SK-N-SH (cell line): ENCODE results near the gene IL2RA. TPM values are rescaled to one million over a fixed set of nuclear protein-coding genes. Genes with fewer than 3 reads are reported as not detected.

Source experiments
- CTCF ChIA-PET: fragments of 300-600, 350-600 bp; formaldehyde crosslinking; extraction: SDS; loops from one replicate; lab custom pipeline; 2021; lab: Yijun Ruan, JAX
- POLR2A ChIA-PET: fragments of 350-600 bp; sonication (Branson Sonifier 250); formaldehyde crosslinking; extraction: SDS; loops from one replicate; lab custom pipeline; 2020; ENCODE audit warnings: antibody characterized with exemption, inconsistent platforms; lab: Yijun Ruan, JAX
- DNase-seq: peaks from one replicate; pipeline ENCODE4 v3.0.0; 2012
- H2AFZ ChIP-seq: fragments of 200-600 bp; sonication (generic); 2 replicates; pipeline ENCODE4 v1.8.1; 2016; ENCODE audit warnings: antibody characterized with exemption, mild to moderate bottlenecking, low read depth
- H3F3A ChIP-seq: fragments of 200-600 bp; sonication (generic); replicated peaks from 2 replicates; pipeline ENCODE3; 2016; ENCODE audit warnings: antibody characterized with exemption, mild to moderate bottlenecking; ENCODE audit not compliant: insufficient read depth
- H3K27ac ChIP-seq, 2 experiments: fragments of 200-500 bp in 1 of 2; fragments of 200-600 bp in 1 of 2; sonication (Bioruptor generic) in 1 of 2; sonication (generic), shearing (Covaris generic) in 1 of 2; 2 replicates each; pipeline versions ENCODE4 v1.5.1 to v1.6.1; 2014 to 2016; ENCODE audit warnings: low read depth in 2 of 2, inconsistent platforms in 1 of 2, low read length in 1 of 2, mild to moderate bottlenecking in 1 of 2, mixed read lengths in 1 of 2
- H3K27me3 ChIP-seq: fragments of 200-600 bp; sonication (generic), shearing (Covaris generic); 2 replicates; pipeline ENCODE4 v1.6.1; 2016; ENCODE audit warnings: mixed run types; ENCODE audit not compliant: insufficient read depth
- H3K36me3 ChIP-seq, 2 experiments: fragments of 200-500 bp in 1 of 2; fragments of 200-600 bp in 1 of 2; sonication (Bioruptor generic) in 1 of 2; sonication (generic) in 1 of 2; replicated peaks in 1 of 2; 2 replicates each; pipeline versions ENCODE3 to v1.5.1; 2014 to 2016; ENCODE audit warnings: low read length in 1 of 2, mild to moderate bottlenecking in 1 of 2; ENCODE audit not compliant: insufficient read depth in 2 of 2, control insufficient read depth in 1 of 2
- H3K4me1 ChIP-seq, 2 experiments: fragments of 200-500 bp in 1 of 2; fragments of 200-600 bp in 1 of 2; sonication (Bioruptor generic) in 1 of 2; sonication (generic), shearing (Covaris generic) in 1 of 2; 2 replicates each; pipeline versions ENCODE4 v1.5.1 to v1.6.1; 2014 to 2016; ENCODE audit warnings: low read depth in 1 of 2, low read length in 1 of 2, mixed run types in 1 of 2; ENCODE audit not compliant: insufficient read depth in 2 of 2, control insufficient read depth in 1 of 2
- H3K4me2 ChIP-seq: fragments of 200-600 bp; sonication (generic), shearing (Covaris generic); 2 replicates; pipeline ENCODE4 v1.6.1; 2017; ENCODE audit warnings: mixed run types
- H3K4me3 ChIP-seq, 2 experiments: fragments of 200-500 bp in 1 of 2; fragments of 200-600 bp in 1 of 2; sonication (Bioruptor generic) in 1 of 2; sonication (generic), shearing (Covaris generic) in 1 of 2; 2 replicates each; pipeline versions ENCODE4 v1.5.1 to v1.8.1; 2014 to 2016; ENCODE audit warnings: low read depth in 2 of 2, inconsistent platforms in 1 of 2, low read length in 1 of 2, mild to moderate bottlenecking in 1 of 2, mixed read lengths in 1 of 2, moderate library complexity in 1 of 2
- H3K79me2 ChIP-seq: fragments of 200-600 bp; sonication (generic); 2 replicates; pipeline ENCODE4 v1.8.1; 2017; ENCODE audit warnings: mild to moderate bottlenecking; ENCODE audit not compliant: insufficient read depth
- H3K9ac ChIP-seq: fragments of 200-600 bp; sonication (generic); 2 replicates; pipeline ENCODE4 v1.6.1; 2017; ENCODE audit warnings: mixed run types
- H3K9me2 ChIP-seq: fragments of 200-600 bp; sonication (generic); 2 replicates; pipeline ENCODE4 v1.6.1; 2017; ENCODE audit warnings: mixed run types
- H3K9me3 ChIP-seq: fragments of 200-600 bp; sonication (generic); 2 replicates; pipeline ENCODE4 v1.6.1; 2017; ENCODE audit warnings: mixed run types, mild to moderate bottlenecking, moderate library complexity
- H4K20me1 ChIP-seq: fragments of 200-600 bp; sonication (generic); 2 replicates; pipeline ENCODE4 v1.6.1; 2017; ENCODE audit warnings: mild to moderate bottlenecking, mixed run types; ENCODE audit not compliant: insufficient read depth
- ELF1 ChIP-seq: IDR thresholded peaks from 2 replicates; pipeline ENCODE4 v1.4.0; 2012
- EP300 ChIP-seq, 2 experiments: IDR thresholded peaks; 2 replicates each; pipeline versions ENCODE4 v1.4.0 to v1.6.1; 2012; ENCODE audit warnings: borderline replicate concordance in 1 of 2, low read depth in 1 of 2, low read length in 1 of 2
- EZH2phosphoT487 ChIP-seq: fragments of 200-600 bp; sonication (generic); IDR thresholded peaks from 2 replicates; pipeline ENCODE4 v1.6.1; 2017; ENCODE audit warnings: low read depth, mixed run types, mild to moderate bottlenecking, antibody characterized with exemption, moderate library complexity, borderline replicate concordance
- GABPA ChIP-seq: IDR thresholded peaks from 2 replicates; pipeline ENCODE4 v1.4.0; 2012; ENCODE audit warnings: low read depth, mild to moderate bottlenecking
- GATA2 ChIP-seq: sonication (generic); formaldehyde crosslinking; IDR thresholded peaks from 2 replicates; pipeline ENCODE4 v1.5.0; 2020; ENCODE audit warnings: mild to moderate bottlenecking, missing genetic modification reagents
- JUND ChIP-seq: IDR thresholded peaks from 2 replicates; pipeline ENCODE4 v1.4.0; 2012
- MXI1 ChIP-seq: IDR thresholded peaks from 2 replicates; pipeline ENCODE4 v1.6.1; 2012; ENCODE audit warnings: mild to moderate bottlenecking, low read depth, low read length, improper control_type of control experiment
- NFIC ChIP-seq: IDR thresholded peaks from 2 replicates; pipeline ENCODE4 v1.4.0; 2012; ENCODE audit warnings: borderline replicate concordance
- RAD21 ChIP-seq: IDR thresholded peaks from 2 replicates; pipeline ENCODE4 v1.6.1; 2012; ENCODE audit warnings: mild to moderate bottlenecking, low read length
- RCOR1 ChIP-seq: fragments of 150-350 bp; IDR thresholded peaks from 2 replicates; pipeline ENCODE4 v1.6.1; 2017; ENCODE audit warnings: antibody characterized with exemption, low read length
- RXRA ChIP-seq: IDR thresholded peaks from 2 replicates; pipeline ENCODE4 v1.4.0; 2012; ENCODE audit warnings: low read depth, mild to moderate bottlenecking, borderline replicate concordance
- SMC3 ChIP-seq: IDR thresholded peaks from 2 replicates; pipeline ENCODE4 v1.6.1; 2012; ENCODE audit warnings: low read depth, low read length, improper control_type of control experiment
- TEAD4 ChIP-seq: IDR thresholded peaks from 2 replicates; pipeline ENCODE4 v1.4.0; 2012; ENCODE audit warnings: mild to moderate bottlenecking, borderline replicate concordance; ENCODE audit not compliant: insufficient read depth
- YY1 ChIP-seq: IDR thresholded peaks from 2 replicates; pipeline ENCODE4 v1.4.0; 2012; ENCODE audit warnings: low read depth, mild to moderate bottlenecking
- WGBS: methylation state at CpG from one replicate; pipeline ENCODE4 v1.1.6; 2017; ENCODE audit warnings: low lambda C conversion rate; 5-methylcytosine and 5-hydroxymethylcytosine counted together
- polyA plus RNA-seq, 3 experiments: library from polyadenylated mRNA; depleted of rRNA; stranded (reverse); fragments of >200 nt; gene quantifications; 2 replicates each; pipeline ENCODE4 v1.2.3, GENCODE V29; 2012
- TF ChIP-seq, protein P1 (sequence below): fragments of 150-350 bp; IDR thresholded peaks from 2 replicates; pipeline ENCODE4 v1.6.1; 2017; ENCODE audit warnings: antibody characterized with exemption, low read length, low read depth, borderline replicate concordance
- TF ChIP-seq, protein P2 (sequence below): fragments of 150-350 bp; IDR thresholded peaks from 2 replicates; pipeline ENCODE4 v1.6.1; 2016; ENCODE audit warnings: mild to moderate bottlenecking, low read depth, low read length
- TF ChIP-seq, protein P3 (sequence below): IDR thresholded peaks from 2 replicates; pipeline ENCODE4 v1.4.0; 2012; ENCODE audit warnings: low read depth, borderline replicate concordance
- TF ChIP-seq, protein P4 (sequence below): IDR thresholded peaks from 2 replicates; pipeline ENCODE4; 2012
- TF ChIP-seq, protein P5 (sequence below): IDR thresholded peaks from 2 replicates; pipeline ENCODE4 v1.4.0; 2012; ENCODE audit warnings: low read depth

Gene IL2RA
- polyA plus RNA-seq, 1 of the 3 experiments (the other 2 are of a cell fraction) = not detected

DNA sequence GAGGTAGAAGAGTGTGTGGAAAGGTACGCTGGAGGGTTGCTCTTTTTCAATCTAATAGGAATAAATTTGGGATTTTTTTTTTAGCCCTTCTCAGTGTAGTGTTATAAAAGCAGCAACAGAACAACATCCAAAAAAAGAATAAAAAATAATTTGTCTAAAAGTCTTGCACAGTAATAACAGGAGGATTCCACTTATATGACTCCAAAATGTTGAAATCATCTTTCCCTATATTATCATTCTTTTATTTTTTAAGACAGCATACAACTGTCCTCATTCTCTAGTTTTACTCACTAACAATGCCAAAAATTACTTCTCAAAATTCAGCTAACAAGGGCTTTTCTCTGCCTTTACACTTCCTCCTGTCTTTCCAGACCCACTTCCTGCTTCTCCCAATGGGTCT lies 27.8 kb downstream of the IL2RA start:
- Histone ChIP-seq H3K4me2 (0 out of 2 replicates have a peak overlapping the region, but pooled peaks have one; percentile 31), H3K36me3 (no peaks in the 10 kb centered on the region), H2AFZ (no peak overlapping the region), H3K4me1 (no peaks in the 10 kb centered on the region), H3K4me3 (no peak overlapping the region), H3K27ac (no peak overlapping the region), H3K27me3 (peaks cover 20% of the 10 kb centered on the region; the same call in 1 of the 2 replicates), H4K20me1 (no peaks in the 10 kb centered on the region), H3K9me3 (peaks cover 5% of the 10 kb centered on the region), H3K9ac (no peak overlapping the region), H3F3A (no peaks in the 10 kb centered on the region), H3K9me2 (no peaks in the 10 kb centered on the region), H3K79me2 (no peaks in the 10 kb centered on the region)
- POLR2A ChIA-PET = no interaction called here
- CTCF ChIA-PET = interaction anchor here (1.9 kb wide), 1 partner anchor 20 kb away, joined by 10 read pairs; no protein-coding TSS in a partner anchor
- WGBS = 23% methylated on average over 1 of the region's 1 CpG
- TF ChIP-seq EZH2phosphoT487 (no peak), TEAD4 (no peak), RAD21 (no peak)
- TF ChIP-seq, protein P1, sequence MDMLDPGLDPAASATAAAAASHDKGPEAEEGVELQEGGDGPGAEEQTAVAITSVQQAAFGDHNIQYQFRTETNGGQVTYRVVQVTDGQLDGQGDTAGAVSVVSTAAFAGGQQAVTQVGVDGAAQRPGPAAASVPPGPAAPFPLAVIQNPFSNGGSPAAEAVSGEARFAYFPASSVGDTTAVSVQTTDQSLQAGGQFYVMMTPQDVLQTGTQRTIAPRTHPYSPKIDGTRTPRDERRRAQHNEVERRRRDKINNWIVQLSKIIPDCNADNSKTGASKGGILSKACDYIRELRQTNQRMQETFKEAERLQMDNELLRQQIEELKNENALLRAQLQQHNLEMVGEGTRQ = no peak
- DNase-seq = no peak

DNA sequence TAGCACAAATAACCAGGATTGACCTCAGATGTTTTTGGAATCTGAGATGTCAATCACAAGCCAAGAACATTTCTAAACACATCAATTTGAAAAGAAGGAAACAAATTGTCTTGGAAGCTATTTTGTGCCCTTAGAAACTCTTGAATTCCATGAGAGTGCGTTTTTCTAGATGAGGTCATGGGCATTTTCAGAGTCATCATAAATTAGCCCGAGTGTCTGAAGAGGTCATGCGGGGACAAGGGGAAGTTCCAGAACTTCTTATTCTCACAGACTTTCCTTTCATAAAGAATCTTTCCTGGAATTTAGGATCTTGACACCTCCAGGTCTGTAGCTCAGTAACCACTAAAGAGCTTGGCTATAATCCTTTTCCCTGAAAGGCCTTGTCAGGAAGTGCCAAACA lies 28.2 kb downstream of the IL2RA start:
- Histone ChIP-seq H3K4me1 (no peaks in the 10 kb centered on the region), H2AFZ (no peak overlapping the region), H3F3A (no peaks in the 10 kb centered on the region), H3K9me3 (peaks cover 5% of the 10 kb centered on the region), H3K79me2 (no peaks in the 10 kb centered on the region), H3K27me3 (peaks cover 20% of the 10 kb centered on the region; the same call in 1 of the 2 replicates), H4K20me1 (no peaks in the 10 kb centered on the region), H3K36me3 (no peaks in the 10 kb centered on the region), H3K9ac (no peak overlapping the region), H3K9me2 (no peaks in the 10 kb centered on the region), H3K4me2 (0 out of 2 replicates have a peak overlapping the region, but pooled peaks have one; percentile 31), H3K27ac (no peak overlapping the region), H3K4me3 (no peak overlapping the region)
- TF ChIP-seq SMC3 (no peak), JUND (no peak), GABPA (no peak), ELF1 (no peak), MXI1 (no peak), YY1 (no peak), NFIC (no peak), RCOR1 (no peak), RXRA (peak; percentile 46; the same call in 1 of the 2 replicates), RAD21 (no peak), GATA2 (CRISPR knock-in tag) (no peak), EP300 (IDR thresholded peaks at IDR 0.05; ENCODE audit: borderline replicate concordance in 1 of 2, low read depth in 1 of 2, low read length in 1 of 2) (no peak)
- TF ChIP-seq, protein P2, sequence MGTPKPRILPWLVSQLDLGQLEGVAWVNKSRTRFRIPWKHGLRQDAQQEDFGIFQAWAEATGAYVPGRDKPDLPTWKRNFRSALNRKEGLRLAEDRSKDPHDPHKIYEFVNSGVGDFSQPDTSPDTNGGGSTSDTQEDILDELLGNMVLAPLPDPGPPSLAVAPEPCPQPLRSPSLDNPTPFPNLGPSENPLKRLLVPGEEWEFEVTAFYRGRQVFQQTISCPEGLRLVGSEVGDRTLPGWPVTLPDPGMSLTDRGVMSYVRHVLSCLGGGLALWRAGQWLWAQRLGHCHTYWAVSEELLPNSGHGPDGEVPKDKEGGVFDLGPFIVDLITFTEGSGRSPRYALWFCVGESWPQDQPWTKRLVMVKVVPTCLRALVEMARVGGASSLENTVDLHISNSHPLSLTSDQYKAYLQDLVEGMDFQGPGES = no peak
- TF ChIP-seq, protein P3, sequence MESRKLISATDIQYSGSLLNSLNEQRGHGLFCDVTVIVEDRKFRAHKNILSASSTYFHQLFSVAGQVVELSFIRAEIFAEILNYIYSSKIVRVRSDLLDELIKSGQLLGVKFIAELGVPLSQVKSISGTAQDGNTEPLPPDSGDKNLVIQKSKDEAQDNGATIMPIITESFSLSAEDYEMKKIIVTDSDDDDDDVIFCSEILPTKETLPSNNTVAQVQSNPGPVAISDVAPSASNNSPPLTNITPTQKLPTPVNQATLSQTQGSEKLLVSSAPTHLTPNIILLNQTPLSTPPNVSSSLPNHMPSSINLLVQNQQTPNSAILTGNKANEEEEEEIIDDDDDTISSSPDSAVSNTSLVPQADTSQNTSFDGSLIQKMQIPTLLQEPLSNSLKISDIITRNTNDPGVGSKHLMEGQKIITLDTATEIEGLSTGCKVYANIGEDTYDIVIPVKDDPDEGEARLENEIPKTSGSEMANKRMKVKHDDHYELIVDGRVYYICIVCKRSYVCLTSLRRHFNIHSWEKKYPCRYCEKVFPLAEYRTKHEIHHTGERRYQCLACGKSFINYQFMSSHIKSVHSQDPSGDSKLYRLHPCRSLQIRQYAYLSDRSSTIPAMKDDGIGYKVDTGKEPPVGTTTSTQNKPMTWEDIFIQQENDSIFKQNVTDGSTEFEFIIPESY = no peak
- TF ChIP-seq, protein P4, sequence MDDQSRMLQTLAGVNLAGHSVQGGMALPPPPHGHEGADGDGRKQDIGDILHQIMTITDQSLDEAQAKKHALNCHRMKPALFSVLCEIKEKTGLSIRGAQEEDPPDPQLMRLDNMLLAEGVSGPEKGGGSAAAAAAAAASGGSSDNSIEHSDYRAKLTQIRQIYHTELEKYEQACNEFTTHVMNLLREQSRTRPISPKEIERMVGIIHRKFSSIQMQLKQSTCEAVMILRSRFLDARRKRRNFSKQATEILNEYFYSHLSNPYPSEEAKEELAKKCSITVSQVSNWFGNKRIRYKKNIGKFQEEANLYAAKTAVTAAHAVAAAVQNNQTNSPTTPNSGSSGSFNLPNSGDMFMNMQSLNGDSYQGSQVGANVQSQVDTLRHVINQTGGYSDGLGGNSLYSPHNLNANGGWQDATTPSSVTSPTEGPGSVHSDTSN = peak; percentile 18; the same call in 1 of the 2 replicates
- TF ChIP-seq, protein P5, sequence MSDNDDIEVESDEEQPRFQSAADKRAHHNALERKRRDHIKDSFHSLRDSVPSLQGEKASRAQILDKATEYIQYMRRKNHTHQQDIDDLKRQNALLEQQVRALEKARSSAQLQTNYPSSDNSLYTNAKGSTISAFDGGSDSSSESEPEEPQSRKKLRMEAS = no peak
- DNase-seq = no peak
- ChIA-PET POLR2A (no interaction called here), CTCF (interaction anchor here (1.1 to 1.9 kb wide), 3 partner anchors 17 to 368 kb away, joined by 3 to 10 read pairs (median 4); no protein-coding TSS in a partner anchor)
- 28% methylated on average over 3 of the region's 3 CpGs for WGBS
